Transverse colon (tissue), 3 donors: ENCODE results near the gene SYNE1.

Experiments used
- POLR2A ChIP-seq: fragments of 450-650 bp; IDR thresholded peaks from one replicate; pipeline ENCODE4 v1.6.1; 2016; ENCODE audit warnings: antibody characterized with exemption, mild to moderate bottlenecking, moderate library complexity
- TF ChIP-seq, protein P1 (sequence below), 5 experiments: fragments of 200-600 bp in 3 of 5; fragments of 450-650 bp in 2 of 5; sonication (generic) in 3 of 5; IDR thresholded peaks; 1 replicate in 2 of 5; 2 replicates in 3 of 5; pipeline ENCODE4 v1.5.1; 2016 to 2017; ENCODE audit warnings: antibody characterized with exemption in 5 of 5, inconsistent platforms in 3 of 5, mild to moderate bottlenecking in 2 of 5, moderate library complexity in 1 of 5

- TF ChIP-seq, protein P1, sequence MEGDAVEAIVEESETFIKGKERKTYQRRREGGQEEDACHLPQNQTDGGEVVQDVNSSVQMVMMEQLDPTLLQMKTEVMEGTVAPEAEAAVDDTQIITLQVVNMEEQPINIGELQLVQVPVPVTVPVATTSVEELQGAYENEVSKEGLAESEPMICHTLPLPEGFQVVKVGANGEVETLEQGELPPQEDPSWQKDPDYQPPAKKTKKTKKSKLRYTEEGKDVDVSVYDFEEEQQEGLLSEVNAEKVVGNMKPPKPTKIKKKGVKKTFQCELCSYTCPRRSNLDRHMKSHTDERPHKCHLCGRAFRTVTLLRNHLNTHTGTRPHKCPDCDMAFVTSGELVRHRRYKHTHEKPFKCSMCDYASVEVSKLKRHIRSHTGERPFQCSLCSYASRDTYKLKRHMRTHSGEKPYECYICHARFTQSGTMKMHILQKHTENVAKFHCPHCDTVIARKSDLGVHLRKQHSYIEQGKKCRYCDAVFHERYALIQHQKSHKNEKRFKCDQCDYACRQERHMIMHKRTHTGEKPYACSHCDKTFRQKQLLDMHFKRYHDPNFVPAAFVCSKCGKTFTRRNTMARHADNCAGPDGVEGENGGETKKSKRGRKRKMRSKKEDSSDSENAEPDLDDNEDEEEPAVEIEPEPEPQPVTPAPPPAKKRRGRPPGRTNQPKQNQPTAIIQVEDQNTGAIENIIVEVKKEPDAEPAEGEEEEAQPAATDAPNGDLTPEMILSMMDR (IDR thresholded peaks at IDR 0.05) = no peak
- TF ChIP-seq POLR2A = no peak
Measured at GRCh38 chr6:152423216-152424103, 213.7 kb downstream of the SYNE1 start.
